GM18907 (cell line): ENCODE measurements around the gene NFKBIE.

Experiments used
- ATAC-seq: cut with Tn5 transposase; IDR thresholded peaks from one replicate; pipeline ENCODE4 v1.9.1; 2021; ENCODE audit warnings: mild to moderate bottlenecking, moderate library complexity; ENCODE audit not compliant: unreplicated experiment

NFKBIE gene

DNA sequence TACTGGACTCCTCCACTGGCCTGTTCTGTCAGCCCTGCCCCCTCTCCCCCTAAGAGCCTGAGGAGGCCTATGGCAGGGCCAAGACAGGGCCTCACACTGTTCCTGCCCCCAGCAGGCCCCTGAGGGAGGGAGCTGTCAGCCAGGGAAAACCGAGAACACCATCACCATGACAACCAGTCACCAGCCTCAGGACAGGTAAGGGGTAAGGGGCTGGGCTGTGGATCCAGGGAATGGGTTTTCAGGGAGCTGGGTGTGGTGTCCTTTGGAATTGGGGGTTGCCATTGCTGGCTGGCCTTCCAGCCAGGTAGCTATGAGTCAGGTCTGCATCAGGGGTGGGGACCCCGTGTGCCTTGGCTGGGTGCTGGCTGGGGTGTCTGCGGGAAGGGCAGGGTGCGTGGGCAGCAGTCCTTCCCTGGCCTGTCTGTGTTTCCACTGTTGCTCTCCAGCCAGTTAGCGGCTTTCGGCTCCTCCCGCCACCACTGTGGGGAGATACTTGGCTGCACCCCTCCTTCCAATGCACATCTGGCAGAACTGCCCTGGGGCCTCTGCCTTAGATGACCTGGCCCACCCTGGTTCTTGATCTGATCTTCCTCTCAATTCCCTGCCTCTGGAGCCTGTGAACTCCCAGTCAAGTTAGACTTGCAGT lies 38.1 kb downstream of the NFKBIE start:
- ATAC-seq, result no peak

DNA sequence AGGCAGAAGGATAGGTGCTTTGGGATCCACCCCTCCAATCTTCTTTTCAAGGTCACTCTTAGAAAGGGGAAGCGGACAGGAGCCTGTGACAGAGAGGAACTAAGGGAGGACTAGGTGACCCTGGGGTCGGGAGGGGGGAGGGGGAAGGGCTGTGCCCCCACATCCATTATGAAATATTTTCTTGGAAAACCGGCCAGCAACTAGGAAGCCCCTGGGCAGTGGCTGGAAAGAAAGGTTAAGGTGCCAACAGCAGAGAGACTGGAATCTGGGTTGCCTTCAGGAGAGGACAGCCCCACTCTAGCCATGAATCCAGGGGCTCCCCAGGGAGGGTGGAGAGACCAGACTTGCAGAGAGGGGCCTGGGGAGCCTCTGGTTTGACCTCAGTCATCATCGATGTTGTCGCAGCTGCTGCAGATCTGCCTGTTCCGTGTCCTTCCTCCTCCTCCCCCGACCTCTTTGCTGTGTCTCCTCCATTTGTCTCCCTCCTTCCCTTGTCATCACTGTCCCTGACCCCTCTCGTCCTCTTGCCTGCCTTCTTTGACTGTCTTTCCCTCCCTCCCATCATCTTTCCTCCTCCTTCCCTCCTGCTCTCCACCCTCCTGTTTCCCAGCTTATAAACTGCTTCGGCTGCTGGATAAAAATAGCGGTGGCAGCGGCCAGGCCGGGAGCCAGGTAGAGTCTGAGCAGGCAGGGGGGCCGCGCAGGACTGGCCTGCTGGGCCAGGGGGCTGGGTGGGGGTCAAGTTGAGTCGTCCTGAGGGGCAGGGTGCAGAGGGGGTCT lies 38.8 kb downstream of the NFKBIE start:
- no peak for ATAC-seq

DNA sequence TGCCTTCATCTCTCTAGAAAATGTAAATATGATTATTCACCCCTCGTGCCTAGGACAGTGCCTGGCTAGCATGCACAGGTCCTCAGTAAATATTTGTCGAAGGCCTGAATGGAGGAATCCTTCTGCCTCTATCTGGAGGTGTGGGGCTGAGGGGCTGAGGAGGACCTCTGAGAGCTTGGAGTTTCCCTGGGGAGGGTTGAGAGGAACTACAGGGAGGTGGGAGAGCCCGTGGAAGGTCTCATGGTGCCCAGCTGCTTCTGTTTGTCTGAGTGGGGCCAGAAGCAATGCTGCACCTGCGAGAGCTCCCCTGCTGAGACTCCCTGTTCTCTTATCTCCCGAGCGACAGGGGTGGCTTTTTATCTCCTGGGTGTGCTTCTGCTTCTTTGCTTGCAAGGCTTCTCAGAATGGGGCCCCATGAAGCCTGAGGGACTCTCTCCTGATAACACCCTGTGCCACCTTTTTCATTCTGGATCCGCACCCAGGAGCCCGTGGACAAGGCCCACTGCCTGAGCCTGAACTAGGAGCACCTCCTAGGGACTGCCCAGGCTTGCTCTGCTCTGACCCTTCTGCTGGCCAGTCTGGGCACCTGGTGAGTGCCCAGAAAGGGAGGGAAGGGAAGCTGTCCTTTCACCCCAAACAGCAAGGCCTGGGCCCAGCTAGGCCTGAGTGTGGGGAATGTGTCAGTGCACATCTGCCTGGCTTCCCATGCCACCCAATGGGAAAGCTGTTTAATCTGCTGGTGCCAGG lies 39.6 kb downstream of the NFKBIE start:
- ATAC-seq, result no peak

DNA sequence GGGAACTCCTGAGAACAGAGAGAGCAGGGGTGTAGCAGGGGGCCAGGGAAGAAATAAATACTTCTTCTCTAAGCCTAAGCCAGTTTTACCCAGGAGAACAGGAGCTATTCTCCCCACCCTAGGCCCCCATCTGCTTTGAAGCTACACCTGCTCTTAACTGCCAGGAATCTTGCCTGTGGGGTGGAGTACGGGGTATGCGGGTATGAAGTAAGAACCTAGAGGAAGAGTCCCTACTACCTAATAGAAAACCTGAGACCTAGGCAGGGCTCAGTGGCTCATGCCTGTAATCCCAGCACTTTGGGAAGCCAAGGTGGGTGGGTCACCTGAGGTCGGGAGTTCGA lies 40.4 kb downstream of the NFKBIE start:
- ATAC-seq, result no peak

DNA sequence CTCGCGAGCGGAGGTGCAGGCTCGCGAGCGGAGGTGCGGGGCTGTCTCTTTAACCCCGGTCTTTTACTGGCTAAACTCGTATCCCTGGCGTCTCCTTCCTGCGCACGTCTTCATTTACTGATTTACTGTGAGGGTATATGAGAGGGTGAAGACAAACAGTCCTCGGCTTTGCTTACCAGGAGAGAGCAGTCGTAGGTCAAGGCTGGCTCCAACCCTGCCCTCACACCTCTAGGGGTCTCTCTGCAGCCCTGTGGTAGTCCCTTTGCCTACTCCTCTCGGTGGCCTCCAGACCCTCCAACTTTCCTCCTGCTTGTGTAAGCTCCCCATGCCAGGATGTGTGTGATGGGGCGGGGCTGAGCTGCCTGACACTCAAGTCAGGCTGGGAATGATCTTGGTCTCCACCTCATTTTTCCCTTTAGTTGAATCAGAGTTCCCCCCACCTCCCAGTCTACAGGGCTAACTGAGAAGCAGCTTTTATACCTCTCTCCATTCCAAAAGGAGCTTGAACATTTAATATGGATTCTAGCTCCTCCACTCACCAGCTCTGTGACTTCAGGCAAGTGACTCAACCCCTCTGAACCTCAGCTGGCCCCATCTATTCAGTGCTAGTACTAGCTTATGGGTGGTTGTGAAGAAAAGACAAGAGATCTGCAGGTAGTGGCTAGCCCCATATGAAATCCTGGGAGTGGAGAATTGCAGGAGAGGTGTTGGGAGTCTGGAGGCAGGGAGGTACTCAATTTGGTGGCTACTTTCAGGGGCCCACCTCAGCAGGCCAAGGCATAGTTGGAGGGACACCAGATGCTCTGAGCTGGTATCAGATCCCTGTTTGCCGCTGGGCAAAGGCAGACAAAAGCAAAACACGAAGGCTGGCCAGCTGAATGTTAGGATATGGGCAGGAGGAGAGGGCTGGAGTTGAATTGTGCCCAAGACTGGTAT lies 41.1 kb downstream of the NFKBIE start:
- no peak for ATAC-seq

DNA sequence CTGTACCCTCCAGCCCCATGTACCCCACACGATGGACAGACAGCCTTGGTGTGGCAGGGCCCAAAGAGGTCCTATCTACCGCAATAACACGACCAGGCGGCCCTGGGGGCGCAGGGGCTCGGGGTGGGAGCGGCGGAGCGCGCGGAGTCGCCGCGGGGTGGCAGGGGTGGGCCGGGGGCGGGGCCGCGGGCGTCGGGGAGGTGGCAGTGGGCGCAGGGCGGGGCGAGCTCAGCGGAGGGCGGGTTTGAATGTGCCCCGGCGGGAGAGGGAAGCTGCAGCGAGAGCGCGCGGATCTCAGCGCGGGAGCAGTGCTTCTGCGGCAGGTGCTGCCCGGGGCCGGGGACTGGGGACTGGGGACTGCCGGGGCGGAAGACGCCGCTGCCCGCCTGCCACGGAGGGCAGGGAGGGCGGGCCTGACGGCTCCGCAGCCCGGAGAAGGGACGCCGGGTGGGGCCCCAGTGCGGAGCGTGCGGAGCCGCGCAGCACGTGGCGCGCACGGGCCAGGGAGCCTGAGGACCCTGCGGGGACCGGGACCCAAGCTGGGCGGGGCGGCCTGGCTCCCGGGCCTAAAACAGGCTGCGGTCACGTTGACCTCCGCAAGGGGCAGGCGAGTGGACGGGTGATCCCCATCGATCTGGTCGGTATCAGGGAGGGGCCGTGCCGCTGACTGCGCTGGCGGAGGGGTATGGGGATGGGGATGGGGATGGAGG lies 41.9 kb downstream of the NFKBIE start, which contains the start of gene SLC29A1:
Gene SLC29A1 (plus strand): TSS at position 277 of the 710 bp plus-strand sequence. CDS start 3,719 bp downstream, outside the sequence.
- ATAC-seq, result peak; percentile 46

DNA sequence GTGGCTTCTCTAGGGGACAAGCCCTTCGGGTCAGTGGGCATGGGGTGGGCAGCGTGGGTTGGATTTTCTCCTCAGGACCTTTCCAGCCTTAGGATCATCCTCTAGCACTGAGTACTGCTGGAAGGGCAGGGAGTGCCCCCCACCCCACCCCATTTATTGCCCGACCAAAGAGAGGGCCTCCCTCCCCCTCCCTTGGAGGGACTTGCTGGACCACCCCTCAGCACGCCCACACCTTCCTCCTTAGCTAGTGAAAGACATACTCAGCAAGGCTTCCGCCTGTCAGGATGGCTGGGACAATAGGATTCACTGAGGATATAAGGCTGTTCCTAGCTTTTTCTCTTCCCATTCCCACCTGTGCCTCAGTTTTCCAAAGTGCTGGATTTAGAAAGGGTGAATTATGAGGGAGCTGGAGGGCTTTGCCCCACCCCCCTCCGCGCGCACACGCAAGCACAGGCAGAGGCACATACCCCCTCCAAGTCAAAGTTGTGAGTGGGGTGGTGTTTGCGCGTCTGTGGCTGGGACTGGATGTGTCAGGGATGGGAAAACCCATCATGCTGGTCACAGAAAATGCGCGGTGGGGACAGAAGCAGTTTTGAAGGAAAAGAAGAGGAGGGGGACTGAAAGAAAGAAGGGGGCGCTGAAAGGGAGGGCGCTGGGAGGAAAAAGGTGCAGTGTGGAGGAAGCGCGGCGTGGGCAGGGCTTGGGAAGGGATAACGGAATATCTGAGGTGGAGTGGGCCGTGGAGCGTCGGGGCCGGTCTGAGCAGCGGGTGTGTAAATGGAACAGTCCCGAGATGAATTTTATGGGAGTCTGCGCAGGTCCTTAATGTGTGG lies 42.6 kb downstream of the NFKBIE start:
- ATAC-seq, result no peak

DNA sequence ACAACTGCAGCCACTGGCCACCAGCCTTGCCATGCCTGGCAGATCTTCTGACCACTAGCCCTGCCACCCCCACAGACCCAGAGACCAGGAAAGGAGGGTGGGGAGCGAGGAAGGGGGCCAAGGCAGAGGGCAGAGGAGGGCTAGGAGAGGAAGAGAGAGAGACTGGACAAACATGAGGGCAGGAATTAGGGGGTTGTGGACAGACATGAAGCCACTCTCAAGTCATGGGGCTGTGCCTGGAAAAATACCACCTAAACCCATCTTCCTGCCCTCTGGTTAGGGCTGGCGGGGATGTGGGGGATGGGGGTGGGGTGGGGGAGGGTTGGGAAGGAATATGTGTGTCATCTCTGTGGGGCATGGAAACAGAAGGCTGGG lies 43.4 kb downstream of the NFKBIE start:
- no peak for ATAC-seq

DNA sequence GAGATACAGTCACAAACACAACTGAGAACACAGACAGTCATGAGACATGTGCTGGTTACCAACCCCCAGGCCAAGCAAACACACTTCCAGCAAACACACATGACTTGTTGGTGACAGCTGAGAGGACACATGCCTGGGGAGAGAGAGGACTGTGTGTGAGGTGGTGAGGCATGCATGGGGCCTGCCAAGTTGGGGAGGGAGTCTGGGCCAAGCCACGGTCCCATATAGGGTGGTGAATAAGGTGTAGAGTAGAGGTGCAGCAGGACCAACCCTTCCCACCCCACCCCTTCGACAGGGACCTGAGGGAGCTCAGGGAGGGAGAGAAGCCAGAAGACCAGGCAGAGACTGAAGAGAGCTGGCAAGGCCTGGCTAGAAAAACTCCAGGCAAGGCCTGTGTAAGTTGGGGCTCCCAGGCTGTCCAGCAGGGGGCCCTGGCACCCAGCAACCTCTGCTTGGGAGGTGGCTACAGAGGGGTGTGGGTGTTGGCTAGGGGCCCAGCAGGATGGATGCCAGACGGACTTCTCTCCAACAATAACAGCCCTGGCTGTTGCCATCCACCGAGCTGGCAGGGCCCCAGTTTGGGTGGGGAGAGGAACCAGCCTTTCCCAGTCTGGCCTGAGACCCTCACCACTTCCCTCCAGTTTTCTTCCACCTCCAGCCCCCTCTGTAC lies 43.9 kb downstream of the NFKBIE start:
- no peak for ATAC-seq

DNA sequence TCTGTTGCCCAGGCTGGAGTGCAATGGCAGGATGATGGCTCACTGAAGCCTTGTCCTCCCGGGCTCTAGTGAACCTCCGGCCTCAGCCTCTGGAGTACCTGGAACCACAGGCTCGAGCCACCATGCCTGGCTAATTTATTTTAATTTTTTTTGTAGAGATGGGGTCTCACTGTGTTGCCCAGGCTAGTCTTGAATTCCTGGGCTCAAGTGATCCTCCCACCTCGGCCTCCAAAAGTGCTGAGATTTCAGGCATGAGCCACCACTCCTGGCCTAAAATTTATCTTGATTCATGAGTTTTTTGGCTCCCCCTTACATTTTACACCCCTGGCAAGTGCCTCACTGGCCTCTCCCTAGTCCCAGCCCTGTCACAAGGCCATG lies 44.4 kb downstream of the NFKBIE start:
- ATAC-seq, result no peak

DNA sequence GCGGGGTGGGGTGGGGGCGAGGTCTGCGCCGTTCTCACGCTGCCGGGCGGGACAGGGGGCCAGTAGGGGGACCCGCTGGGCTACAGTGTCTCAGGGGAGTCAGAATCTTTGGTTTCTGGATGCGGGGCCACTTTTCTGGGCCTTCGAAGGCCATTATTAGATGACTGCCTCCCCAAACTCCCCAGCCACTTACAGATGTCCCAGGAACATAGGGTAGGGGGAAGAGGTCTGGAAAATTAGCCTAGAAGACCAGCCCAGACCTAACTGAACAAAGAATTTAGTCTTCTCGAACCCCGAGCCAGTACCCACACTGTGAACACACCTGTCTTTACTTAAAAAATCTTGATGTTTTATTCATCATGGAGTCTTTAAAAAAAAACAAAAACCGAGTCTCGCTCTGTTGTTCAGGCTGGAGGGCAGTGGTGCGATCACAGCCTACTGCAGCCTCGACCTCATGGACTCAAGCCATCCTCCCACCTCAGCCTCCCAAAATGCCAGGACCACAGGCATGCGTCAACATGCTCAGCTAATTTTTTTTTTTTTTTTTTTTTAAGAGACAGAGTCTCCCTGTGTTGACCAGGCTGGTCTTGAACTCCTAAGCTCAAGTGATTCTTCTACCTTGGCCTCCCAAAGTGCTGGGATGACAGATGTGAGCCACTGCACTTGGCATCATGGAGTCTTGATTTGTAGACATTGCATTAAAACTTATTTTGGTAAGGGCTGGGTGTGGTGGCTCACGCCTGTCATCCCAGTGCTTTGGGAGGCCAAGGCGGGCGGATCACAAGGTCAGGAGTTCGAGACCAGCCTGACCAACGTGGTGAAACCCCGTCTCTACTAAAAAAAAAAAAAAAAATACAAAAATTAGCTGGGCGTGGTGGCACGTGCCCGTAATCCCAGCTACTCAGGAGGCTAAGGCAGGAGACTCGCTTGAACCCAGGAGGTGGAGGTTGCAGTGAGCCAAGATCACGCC lies 45.3 kb downstream of the NFKBIE start:
- no peak for ATAC-seq

DNA sequence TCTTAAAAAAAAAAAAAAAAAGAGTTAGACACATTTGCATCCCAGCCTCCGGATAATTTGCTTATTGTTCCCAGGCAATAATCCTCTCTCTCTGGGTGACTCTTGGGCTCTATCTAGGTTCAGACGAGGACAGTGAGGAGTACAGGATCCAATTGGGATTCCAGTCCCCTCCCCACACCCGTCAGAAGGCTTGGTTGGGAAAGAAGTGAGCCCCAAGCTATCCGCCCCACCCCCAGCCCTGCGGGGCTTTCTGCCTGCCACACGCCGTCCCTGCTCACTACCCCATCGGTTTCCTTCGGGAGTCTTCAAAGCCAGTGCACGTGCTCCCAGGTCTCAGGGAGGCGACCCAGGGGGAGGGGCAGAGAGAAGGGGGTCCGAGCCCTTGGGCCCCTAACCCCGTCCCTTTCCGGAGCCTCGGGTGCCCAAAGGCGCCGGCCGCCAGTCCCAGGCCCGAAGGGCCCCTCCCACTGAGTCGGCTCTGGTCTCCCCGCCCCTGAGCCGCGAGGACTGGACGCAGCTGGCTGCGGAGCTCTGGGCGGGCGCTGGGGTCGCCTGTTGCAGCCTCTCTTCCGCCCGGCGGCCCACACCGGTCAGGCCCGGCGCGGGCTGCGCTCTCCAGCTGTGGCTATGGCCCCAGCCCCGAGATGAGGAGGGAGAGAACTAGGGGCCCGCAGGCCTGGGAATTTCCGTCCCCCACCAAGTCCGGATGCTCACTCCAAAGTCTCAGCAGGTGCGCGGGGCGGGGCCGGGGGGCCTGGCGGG lies 46.1 kb downstream of the NFKBIE start:
- ATAC-seq, result peak; percentile 54

DNA sequence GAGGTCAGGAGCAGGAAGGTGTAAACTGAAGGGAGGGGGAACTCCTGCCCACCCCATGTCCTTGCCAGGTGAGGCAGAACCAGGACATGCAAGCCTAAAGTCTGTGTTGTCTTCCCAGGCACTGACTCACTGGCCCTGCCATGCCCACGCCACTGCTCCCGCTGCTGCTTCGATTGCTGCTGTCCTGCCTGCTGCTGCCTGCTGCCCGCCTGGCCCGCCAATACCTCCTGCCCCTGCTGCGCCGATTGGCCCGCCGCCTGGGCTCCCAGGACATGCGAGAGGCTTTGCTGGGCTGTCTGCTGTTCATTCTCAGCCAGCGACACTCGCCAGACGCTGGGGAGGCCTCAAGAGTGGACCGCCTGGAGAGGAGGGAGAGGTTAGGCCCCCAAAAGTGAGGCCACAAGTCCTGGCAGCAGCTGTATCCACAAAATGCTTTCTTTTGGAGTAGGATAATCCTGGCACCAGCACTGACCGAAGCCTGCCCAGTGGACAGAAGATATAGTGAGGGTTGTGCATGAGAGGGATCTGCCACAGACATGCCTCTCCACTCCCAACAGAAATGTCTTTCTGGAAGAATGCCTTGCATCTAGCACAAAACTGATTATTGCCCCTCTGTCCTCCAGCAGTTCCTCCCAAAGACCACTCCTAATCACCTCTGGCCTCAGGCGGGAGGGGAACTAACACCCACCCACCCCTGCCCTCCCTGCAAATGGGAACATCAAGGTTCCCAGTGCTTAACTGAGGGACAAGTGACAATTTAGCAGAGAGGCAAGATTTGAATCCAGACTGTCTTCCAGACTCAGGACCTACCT lies 47.8 kb downstream of the NFKBIE start:
- no peak for ATAC-seq

DNA sequence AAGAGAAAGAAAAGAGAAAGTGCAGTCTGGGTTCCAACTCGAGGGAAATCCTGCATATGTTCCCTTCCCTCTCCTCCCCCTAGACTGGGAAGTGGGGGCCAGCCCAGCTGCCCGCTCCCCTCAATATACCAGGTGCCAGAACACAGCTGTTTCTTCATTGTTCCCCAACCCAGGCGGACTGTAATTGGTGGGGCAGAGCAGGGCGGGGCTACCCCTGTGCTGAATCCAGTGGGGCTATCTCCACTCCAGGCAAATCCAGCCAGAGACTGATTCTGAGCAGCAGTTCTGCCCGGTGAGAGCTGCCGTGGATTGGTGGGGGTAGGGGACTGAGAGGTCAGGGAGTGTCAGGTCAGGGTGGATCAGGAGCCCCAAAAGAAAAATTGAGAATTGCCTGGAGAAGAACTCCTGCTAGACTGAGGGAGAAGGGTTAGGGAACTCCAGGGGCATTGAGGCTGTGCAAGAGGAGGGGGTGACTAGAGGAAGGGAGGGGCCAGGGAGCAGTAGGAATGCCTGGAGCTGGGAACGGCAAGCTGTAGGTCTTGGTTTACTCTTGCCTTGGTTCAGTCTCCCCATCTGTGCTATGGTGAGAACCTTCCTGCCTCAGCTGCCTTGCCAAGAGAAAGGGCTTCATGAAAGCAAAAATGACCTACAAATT lies 48.5 kb downstream of the NFKBIE start, which contains the start of gene MYMX:
Gene MYMX (plus strand): TSS at position 250 of the 655 bp plus-strand sequence. CDS start 546 bp downstream, outside the sequence.
- no peak for ATAC-seq

DNA sequence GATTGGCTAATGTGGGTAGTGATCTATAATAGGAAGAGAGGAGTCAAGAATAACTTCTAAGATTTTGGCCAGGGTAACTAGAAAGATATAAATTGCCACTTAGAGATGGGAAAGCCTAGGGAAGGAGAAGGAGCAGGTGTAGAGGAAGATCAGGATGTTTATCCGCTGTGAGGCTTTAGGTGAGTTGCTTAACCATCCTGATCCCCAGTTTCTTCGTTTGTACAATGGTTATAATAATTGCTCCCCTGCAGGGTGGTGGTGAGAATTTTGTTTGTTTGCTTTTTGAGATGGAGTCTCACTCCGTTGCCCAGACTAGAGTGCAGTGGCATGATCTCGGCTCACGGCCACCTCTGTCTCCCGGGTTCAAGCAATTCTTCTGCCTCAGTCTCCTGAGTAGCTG lies 51.0 kb downstream of the NFKBIE start:
- no peak for ATAC-seq
